ENCODE results near the gene SFRP2.

The SFRP2 gene, protein sequence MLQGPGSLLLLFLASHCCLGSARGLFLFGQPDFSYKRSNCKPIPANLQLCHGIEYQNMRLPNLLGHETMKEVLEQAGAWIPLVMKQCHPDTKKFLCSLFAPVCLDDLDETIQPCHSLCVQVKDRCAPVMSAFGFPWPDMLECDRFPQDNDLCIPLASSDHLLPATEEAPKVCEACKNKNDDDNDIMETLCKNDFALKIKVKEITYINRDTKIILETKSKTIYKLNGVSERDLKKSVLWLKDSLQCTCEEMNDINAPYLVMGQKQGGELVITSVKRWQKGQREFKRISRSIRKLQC

DNA sequence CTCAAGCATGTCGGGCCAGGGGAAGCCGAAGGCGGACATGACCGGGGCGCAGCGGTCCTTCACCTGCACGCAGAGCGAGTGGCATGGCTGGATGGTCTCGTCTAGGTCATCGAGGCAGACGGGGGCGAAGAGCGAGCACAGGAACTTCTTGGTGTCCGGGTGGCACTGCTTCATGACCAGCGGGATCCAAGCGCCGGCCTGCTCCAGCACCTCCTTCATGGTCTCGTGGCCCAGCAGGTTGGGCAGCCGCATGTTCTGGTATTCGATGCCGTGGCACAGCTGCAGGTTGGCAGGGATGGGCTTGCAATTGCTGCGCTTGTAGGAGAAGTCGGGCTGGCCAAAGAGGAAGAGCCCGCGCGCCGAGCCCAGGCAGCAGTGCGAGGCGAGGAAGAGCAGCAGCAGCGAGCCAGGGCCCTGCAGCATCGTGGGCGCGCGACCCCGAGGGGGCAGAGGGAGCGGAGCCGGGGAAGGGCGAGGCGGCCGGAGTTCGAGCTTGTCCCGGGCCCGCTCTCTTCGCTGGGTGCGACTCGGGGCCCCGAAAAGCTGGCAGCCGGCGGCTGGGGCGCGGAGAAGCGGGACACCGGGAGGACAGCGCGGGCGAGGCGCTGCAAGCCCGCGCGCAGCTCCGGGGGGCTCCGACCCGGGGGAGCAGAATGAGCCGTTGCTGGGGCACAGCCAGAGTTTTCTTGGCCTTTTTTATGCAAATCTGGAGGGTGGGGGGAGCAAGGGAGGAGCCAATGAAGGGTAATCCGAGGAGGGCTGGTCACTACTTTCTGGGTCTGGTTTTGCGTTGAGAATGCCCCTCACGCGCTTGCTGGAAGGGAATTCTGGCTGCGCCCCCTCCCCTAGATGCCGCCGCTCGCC lies at the start of gene SFRP2:
SFRP2 (minus strand) TSS at position 671 of the 864 bp plus-strand sequence; CDS start at position 423, 248 bp downstream.
- no peaks in the 10 kb centered on the region for H3K9me3 Mint-ChIP-seq
- H3K27me3 Mint-ChIP-seq, result peaks cover 46% of the 10 kb centered on the region
- H3K27ac Mint-ChIP-seq, result peak within 1 kb of the TSS; percentile 46
- H3K36me3 Mint-ChIP-seq, result no peaks in the 10 kb centered on the region
- peak within 1 kb of the TSS; percentile 72 for H3K4me3 Mint-ChIP-seq
- peaks cover 41% of the 10 kb centered on the region for H3K4me1 Mint-ChIP-seq

DNA sequence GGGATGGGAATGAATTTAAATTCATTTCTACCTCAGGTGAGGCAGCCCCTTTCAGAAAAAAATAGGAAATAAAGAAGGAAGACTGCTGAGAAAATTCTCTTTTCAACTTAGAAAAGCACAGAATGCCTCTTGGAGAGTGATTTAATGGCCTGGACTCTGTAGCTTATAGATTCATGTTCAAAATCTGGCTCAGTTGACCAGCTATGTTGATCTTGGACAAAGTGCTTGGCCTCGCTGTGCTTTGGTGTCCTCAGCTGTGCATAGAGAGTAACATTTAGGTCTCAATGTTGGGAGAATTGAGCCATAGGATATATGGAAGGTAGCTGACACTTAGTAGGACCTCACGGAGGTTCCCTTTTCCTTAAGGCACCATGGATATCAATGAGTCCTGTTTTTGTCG lies 49.7 kb upstream of the SFRP2 start:
- H3K27me3 Mint-ChIP-seq, result no peaks in the 10 kb centered on the region
- no peaks in the 10 kb centered on the region for H3K4me1 Mint-ChIP-seq
- H3K36me3 Mint-ChIP-seq, result no peaks in the 10 kb centered on the region
- H3K4me3 Mint-ChIP-seq, result no peak overlapping the region
- no peak overlapping the region for H3K27ac Mint-ChIP-seq
- H3K9me3 Mint-ChIP-seq, result no peaks in the 10 kb centered on the region

DNA sequence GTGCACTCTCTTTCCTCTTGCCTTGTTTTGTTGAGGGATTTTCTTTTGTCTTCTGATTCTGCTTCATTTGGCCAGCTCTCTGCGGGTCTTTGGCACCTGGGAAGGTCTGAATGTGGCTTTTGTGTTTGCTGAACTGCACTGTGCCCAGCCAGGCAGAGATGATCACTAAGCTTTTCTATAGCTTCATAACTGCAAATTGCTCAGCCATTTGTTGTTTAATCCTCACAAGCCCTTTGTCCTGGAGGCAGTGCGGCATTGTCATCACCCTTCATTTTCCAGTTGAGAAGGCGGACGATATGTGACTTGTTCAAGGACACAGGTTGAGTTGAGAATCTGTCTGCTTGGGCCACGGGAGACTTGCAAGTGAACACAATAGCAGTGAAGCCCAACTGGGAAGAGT lies 46.0 kb upstream of the SFRP2 start:
- H3K27me3 Mint-ChIP-seq, result peaks cover 8% of the 10 kb centered on the region
- no peaks in the 10 kb centered on the region for H3K4me1 Mint-ChIP-seq
- H3K4me3 Mint-ChIP-seq, result no peak overlapping the region
- no peak overlapping the region for H3K27ac Mint-ChIP-seq
- no peaks in the 10 kb centered on the region for H3K36me3 Mint-ChIP-seq
- no peaks in the 10 kb centered on the region for H3K9me3 Mint-ChIP-seq

DNA sequence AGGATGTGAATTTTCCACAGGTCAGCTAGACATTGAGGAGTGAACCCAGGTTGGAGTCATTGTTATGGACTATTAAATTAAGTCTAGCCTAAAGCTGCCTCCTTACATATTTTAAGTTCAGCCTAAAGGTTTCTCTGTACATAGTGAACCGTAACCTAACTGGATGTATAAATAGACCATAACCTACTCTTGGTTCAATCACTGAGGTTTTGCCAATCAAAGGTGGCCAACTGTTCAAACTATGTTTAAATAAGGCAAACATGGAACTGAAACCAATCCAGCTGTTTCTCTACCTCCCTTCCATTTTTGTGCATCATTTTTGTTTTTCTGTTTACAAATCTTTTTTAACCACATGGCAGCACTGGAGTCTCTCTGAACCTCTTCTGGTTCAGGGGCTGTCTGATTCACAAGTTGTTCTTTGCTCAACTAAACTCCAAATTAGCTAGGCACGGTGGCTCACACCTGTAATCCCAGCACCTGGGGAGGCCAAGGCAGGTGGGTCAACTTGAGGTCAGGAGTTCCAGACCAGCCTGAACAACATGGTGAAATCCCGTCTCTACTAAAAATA lies 43.9 kb upstream of the SFRP2 start:
- H3K36me3 Mint-ChIP-seq, result peaks cover 1% of the 10 kb centered on the region
- H3K4me1 Mint-ChIP-seq, result no peaks in the 10 kb centered on the region
- H3K4me3 Mint-ChIP-seq, result no peak overlapping the region
- no peak overlapping the region for H3K27ac Mint-ChIP-seq
- peaks cover 13% of the 10 kb centered on the region for H3K27me3 Mint-ChIP-seq
- H3K9me3 Mint-ChIP-seq, result no peaks in the 10 kb centered on the region

DNA sequence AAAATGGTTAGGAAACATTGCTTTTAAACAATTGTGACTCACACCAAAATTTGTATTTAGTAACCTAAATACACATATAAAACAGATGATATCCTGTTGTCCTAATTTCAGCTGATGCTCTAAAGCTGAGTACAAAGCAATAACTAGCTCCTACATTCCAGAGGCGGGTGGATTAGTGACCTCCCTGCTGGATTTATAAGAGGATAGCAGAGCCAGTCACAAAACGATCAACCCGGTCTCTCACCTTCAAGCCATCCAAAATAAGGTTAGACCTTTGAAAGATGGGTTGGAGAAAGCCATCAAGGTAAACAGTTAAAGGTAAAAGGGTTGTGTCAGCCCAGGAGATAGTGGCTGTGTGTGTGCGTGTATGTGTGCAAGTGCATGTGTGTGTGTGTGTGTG lies 43.2 kb upstream of the SFRP2 start:
- H3K36me3 Mint-ChIP-seq, result peaks cover 1% of the 10 kb centered on the region
- H3K4me1 Mint-ChIP-seq, result no peaks in the 10 kb centered on the region
- H3K4me3 Mint-ChIP-seq, result no peak overlapping the region
- no peaks in the 10 kb centered on the region for H3K9me3 Mint-ChIP-seq
- peaks cover 14% of the 10 kb centered on the region for H3K27me3 Mint-ChIP-seq
- H3K27ac Mint-ChIP-seq, result no peak overlapping the region

DNA sequence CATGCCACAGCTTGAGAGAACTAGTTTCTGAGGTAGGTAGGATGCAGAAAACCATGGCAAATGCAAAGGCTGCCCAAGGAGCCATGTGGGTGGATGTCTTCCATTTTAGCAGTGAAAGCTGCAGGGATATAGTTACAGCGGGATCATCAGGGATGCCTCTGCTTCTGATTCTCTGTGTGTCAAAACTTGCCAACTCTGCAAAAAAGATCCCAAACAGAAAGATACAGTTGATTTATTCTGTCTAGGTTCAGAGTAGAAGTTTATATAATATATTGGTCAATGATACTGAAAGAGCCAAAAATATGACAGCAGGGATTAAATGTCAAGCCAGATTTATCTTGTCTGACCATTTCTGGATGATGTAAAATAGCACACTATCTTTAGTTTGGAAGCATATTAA lies 42.4 kb upstream of the SFRP2 start:
- H3K27ac Mint-ChIP-seq, result no peak overlapping the region
- no peaks in the 10 kb centered on the region for H3K4me1 Mint-ChIP-seq
- no peaks in the 10 kb centered on the region for H3K9me3 Mint-ChIP-seq
- no peak overlapping the region for H3K4me3 Mint-ChIP-seq
- H3K36me3 Mint-ChIP-seq, result peaks cover 1% of the 10 kb centered on the region
- peaks cover 15% of the 10 kb centered on the region for H3K27me3 Mint-ChIP-seq

DNA sequence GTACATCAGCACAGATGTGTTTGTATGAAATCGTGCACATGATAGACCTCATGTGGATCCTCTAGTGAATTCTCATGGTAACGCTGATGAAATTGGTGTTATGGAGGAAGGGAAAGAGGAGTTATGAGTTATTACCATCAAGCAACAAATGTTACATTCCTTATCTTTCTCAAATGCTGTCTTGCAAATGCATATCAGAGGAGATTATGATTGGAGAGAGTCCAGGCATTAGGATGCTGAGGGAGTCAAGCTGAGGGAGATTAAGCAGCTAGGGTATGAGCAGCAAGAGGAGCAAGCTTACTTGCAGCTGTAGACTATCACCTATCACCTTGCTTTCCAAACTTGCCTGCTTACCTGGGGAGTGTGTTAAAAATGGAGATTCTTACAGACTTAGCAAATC lies 36.8 kb upstream of the SFRP2 start:
- peaks cover 10% of the 10 kb centered on the region for H3K27me3 Mint-ChIP-seq
- H3K36me3 Mint-ChIP-seq, result peaks cover 1% of the 10 kb centered on the region
- H3K4me1 Mint-ChIP-seq, result no peaks in the 10 kb centered on the region
- no peak overlapping the region for H3K27ac Mint-ChIP-seq
- no peaks in the 10 kb centered on the region for H3K9me3 Mint-ChIP-seq
- H3K4me3 Mint-ChIP-seq, result no peak overlapping the region

DNA sequence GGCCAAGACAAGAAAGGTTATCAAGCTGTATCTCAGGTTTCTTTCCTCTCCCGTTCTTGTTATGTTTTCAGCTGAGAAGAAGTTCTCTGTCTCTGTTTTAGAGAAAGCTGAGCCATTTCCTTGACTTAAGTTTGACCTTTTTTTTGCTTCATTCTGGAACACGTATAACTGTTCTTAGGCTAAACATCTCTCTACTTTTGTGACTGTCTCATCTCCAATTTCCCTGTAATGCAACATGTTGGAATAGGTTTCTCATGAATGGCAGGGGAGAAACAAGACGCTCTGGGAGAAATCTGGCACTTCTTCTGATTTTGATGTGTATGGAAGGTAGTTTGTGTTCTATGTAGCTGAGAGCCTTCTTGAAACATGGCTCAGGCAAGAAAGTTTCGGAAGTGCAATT lies 36.2 kb upstream of the SFRP2 start:
- Mint-ChIP-seq H3K4me3 (no peak overlapping the region), H3K4me1 (no peaks in the 10 kb centered on the region), H3K27ac (no peak overlapping the region), H3K9me3 (no peaks in the 10 kb centered on the region), H3K36me3 (peaks cover 1% of the 10 kb centered on the region), H3K27me3 (peaks cover 6% of the 10 kb centered on the region)

DNA sequence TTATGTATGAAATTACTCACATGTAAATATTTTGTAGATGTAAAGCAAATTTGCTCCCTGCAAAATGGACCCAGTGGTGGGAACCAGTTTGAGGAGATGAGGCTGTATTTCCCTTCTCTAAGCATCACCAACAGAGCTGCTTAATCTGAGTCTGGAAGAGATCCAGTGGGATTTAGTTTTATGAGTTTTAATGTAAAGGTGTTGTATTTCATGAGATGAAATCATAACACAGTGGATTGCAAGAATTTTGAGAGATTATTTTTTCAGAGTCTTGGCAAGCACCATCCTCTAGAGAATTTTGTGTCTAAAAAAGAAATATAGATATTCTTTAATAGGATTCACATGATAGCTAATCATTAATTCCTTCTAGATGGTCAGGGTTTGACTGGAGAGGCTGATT lies 35.6 kb upstream of the SFRP2 start:
- no peaks in the 10 kb centered on the region for H3K4me1 Mint-ChIP-seq
- peaks cover under 1% of the 10 kb centered on the region for H3K36me3 Mint-ChIP-seq
- no peaks in the 10 kb centered on the region for H3K9me3 Mint-ChIP-seq

DNA sequence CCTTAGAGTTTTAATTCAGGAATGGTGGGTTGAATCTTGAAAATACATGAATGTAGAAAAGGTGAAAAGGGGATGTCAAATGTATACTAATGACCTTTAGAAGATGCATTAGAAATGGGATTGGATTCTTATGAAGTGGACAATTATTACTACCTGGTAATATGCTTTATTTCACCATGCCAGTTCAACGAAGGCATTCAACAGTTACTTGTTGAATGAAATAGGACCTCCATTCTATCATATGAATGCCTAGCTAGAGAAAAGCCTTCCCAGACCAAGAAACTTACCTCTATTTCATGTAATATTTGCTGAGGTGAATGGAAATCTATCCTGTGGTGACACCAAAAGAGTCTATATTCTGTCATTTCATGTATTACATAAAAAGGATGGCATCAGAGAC lies 34.6 kb upstream of the SFRP2 start:
- Mint-ChIP-seq H3K4me1 (no peaks in the 10 kb centered on the region), H3K4me3 (no peak overlapping the region), H3K27ac (no peak overlapping the region), H3K9me3 (no peaks in the 10 kb centered on the region), H3K36me3 (no peaks in the 10 kb centered on the region), H3K27me3 (peaks cover 2% of the 10 kb centered on the region)

More for the DNA sequence above, 35.6 kb upstream of the SFRP2 start:
- no peak overlapping the region for H3K27ac Mint-ChIP-seq
- H3K4me3 Mint-ChIP-seq, result no peak overlapping the region
- H3K27me3 Mint-ChIP-seq, result peaks cover 5% of the 10 kb centered on the region

DNA sequence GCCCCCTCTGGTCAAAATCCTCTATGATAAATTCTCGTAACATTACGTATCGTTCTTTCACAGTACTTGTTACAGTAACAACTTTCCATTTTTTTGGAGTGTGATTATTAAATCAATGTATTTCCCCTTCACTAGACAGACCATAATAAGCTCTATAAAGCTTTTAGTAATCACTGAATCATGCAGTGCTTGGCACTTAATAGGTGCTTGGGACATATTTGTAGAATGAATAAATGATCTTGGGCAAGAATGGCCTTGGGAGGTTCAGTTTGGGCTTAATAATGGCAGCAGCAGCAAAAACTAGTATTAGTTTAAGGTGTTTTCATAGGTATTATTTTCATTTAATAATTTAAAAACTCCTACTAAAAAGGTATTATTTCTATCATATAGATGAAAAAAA lies 33.4 kb upstream of the SFRP2 start:
- H3K27ac Mint-ChIP-seq, result no peak overlapping the region

DNA sequence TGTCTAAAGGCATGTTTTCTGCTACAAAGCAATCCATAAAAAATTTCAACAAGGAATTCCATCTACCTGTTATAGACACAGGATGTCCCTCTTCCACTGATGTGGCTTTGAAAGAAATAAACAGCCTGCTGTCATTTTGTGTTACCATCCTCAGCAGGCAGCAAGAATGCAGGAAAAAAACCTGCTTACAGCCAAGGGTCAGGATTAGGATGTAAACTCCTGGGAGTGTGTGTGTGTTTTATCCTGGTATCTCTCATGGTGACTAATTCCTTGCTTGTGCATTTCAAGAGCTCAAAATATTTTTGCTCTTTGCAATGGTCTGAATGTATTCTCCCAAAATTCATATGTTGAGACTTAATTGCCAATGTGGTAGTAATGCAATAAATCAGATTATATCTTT lies 28.6 kb upstream of the SFRP2 start:
- Mint-ChIP-seq H3K9me3 (no peaks in the 10 kb centered on the region), H3K36me3 (no peaks in the 10 kb centered on the region), H3K4me1 (no peaks in the 10 kb centered on the region), H3K4me3 (no peak overlapping the region), H3K27ac (no peak overlapping the region), H3K27me3 (no peaks in the 10 kb centered on the region)

More for the DNA sequence above, 33.4 kb upstream of the SFRP2 start:
- Mint-ChIP-seq H3K36me3 (no peaks in the 10 kb centered on the region), H3K27me3 (peaks cover 2% of the 10 kb centered on the region), H3K4me3 (no peak overlapping the region), H3K9me3 (no peaks in the 10 kb centered on the region), H3K4me1 (no peaks in the 10 kb centered on the region)

DNA sequence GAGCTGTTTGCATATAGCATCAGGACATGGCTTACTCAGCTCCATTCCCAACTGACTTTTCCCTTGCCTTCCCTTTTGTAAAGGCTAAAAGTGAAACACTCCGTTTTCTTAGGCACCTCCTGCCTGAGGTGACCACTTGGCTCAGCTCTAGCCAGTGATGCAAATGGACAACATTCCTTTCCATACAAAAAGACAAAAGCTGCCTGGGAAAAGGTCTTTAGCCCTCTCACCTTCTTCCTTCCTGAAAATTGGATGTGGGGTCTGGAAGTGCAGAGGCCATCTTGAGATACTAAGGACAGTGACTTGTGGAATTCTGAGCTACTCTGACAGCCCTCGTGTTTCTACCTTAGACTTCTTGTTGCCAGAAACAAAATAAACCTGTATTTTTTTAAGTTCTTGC lies 27.7 kb upstream of the SFRP2 start:
- Mint-ChIP-seq H3K27ac (no peak overlapping the region), H3K4me1 (no peaks in the 10 kb centered on the region), H3K27me3 (no peaks in the 10 kb centered on the region), H3K36me3 (no peaks in the 10 kb centered on the region), H3K4me3 (no peak overlapping the region), H3K9me3 (no peaks in the 10 kb centered on the region)

DNA sequence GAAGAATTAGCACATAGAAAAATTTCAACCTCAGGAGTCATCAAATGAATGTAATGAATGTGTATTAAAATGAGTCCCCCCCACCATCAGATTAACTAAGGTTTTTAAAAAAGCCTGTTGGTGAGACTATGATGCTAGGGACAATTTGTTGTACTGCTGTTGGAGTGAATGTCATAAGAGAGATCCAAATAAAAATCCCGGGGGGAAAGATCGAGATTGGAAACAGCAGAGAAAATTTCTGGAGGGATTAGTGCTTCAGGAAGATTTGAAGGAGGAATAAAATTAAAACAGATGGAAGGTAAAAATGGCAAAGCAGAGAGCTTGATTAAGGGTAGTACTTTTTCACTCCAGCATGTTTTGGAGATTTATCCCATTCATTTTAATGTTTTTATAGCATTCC lies 25.9 kb upstream of the SFRP2 start:
- H3K9me3 Mint-ChIP-seq, result no peaks in the 10 kb centered on the region
- H3K4me3 Mint-ChIP-seq, result no peak overlapping the region
- no peaks in the 10 kb centered on the region for H3K27me3 Mint-ChIP-seq
- H3K27ac Mint-ChIP-seq, result no peak overlapping the region
- peaks cover 9% of the 10 kb centered on the region for H3K4me1 Mint-ChIP-seq
- H3K36me3 Mint-ChIP-seq, result no peaks in the 10 kb centered on the region

DNA sequence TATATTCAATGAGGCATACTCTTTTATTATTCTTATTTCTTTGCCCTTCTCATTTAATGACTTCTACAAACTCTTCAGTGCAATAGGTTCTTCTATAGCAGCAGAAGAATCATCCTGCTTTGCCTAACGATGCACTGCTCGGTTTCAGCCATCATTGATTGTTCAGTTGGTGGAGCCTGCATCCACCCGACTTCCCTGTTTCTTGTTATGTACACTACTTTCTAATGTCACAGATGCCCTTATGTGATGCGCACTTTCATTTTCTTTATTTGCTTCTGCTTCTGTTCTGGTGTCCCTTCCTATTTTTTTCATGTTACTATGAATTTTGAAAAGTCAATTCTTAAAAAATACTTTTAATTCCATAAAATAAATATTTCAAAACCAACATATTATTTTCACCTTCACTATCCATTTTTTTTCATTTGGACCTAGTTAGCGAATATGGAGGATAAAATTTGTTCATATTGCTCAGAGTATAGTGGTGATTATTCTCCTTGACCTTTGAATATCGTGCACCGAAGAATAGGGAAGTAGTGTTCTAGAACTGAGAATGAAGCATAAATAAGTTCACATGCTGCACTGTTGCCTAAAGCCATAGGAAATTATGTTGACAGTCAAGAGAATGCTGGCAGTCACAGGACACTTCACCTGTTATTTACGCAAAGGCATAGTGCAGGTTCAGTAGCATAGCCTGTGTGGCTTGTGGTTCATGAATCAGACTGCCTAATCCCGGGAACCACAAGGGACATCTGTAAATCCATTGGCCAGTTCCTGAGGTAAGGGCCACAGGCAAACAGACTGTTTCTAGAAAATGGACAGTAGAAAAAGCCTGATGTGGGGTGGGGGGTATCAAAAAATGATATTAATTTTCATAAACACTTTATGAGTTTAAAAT lies 21.3 kb upstream of the SFRP2 start:
- Mint-ChIP-seq H3K4me3 (no peak overlapping the region), H3K9me3 (no peaks in the 10 kb centered on the region), H3K36me3 (no peaks in the 10 kb centered on the region), H3K27ac (peak overlapping the region; percentile 83), H3K4me1 (peaks cover 30% of the 10 kb centered on the region), H3K27me3 (no peaks in the 10 kb centered on the region)
